ENCODE data around the gene PPARD. TPM values are rescaled to one million over a fixed set of nuclear protein-coding genes. Genes with fewer than 3 reads are reported as not detected.
A peak's percentile ranks its signal among the peaks of the same experiment; 100 is the strongest.

PPARD gene
- total RNA-seq, 6 experiments from 2014 or later: 5.2 to 18.8 (median 5.9) TPM

GRCh38 chr6:35471836-35472345 is 129.5 kb downstream of the PPARD start:
- ATAC-seq (no peak), DNase-seq (no peak)
- 55% methylated on average over 4 of the region's 8 CpGs for WGBS (ENCODE audit: insufficient coverage, low coverage, low lambda C conversion rate, missing lambda C conversion rate)
- intact Hi-C loops (cut with DNase I): no loop called here
- H3K4me3 ChIP-seq: no peak overlapping the region
- no peak for TF ChIP-seq POLR2A (IDR thresholded peaks at IDR 0.05)
- TF ChIP-seq CTCF (IDR thresholded peaks at IDR 0.05): no peak
- H3K27ac ChIP-seq: peak overlapping the region in 2 of 3 donors; percentile 33 to 48
- no peaks in the 10 kb centered on the region for H3K27me3 ChIP-seq
- H3K36me3 ChIP-seq: peaks cover 0 to 23% (median 7%) of the 10 kb centered on the region in 4 donors
- H3K4me1 ChIP-seq: peaks cover 0 to 30% (median 4%) of the 10 kb centered on the region in 4 donors
- H3K9me3 ChIP-seq: no peaks in the 10 kb centered on the region

GRCh38 chr6:35473075-35473849 is 130.9 kb downstream of the PPARD start:
- no peak for ATAC-seq
- 66% methylated on average over 4 of the region's 9 CpGs for WGBS (ENCODE audit: insufficient coverage, low coverage, low lambda C conversion rate, missing lambda C conversion rate)
- Histone ChIP-seq H3K27me3 (no peaks in the 10 kb centered on the region), H3K36me3 (peaks cover 0 to 23% (median 7%) of the 10 kb centered on the region in 4 donors), H3K4me1 (peaks cover 0 to 27% (median 4%) of the 10 kb centered on the region in 4 donors), H3K4me3 (no peak overlapping the region), H3K9me3 (no peaks in the 10 kb centered on the region), H3K27ac (peak overlapping the region in 1 of 3 donors; percentile 48)
- DNase-seq: no peak
- intact Hi-C loops (cut with DNase I): no loop called here
- TF ChIP-seq CTCF (IDR thresholded peaks at IDR 0.05) (no peak), POLR2A (IDR thresholded peaks at IDR 0.05) (no peak)

GRCh38 chr6:35473850-35474130 is 131.4 kb downstream of the PPARD start:
- Histone ChIP-seq H3K4me3 (no peak overlapping the region), H3K9me3 (no peaks in the 10 kb centered on the region), H3K27me3 (no peaks in the 10 kb centered on the region), H3K27ac (no peak overlapping the region), H3K36me3 (peaks cover 0 to 23% (median 7%) of the 10 kb centered on the region in 4 donors), H3K4me1 (peaks cover 0 to 27% (median 4%) of the 10 kb centered on the region in 4 donors)
- intact Hi-C loops (cut with DNase I): no loop called here
- DNase-seq: no peak
- no peak for TF ChIP-seq POLR2A (IDR thresholded peaks at IDR 0.05)
- no peak for TF ChIP-seq CTCF (IDR thresholded peaks at IDR 0.05)
- ATAC-seq: no peak

GRCh38 chr6:35474131-35474941 is 132.0 kb downstream of the PPARD start:
- Histone ChIP-seq H3K27ac (no peak overlapping the region), H3K4me1 (peaks cover 0 to 27% (median 2%) of the 10 kb centered on the region in 4 donors), H3K36me3 (peaks cover 0 to 23% (median 7%) of the 10 kb centered on the region in 4 donors), H3K27me3 (no peaks in the 10 kb centered on the region), H3K4me3 (no peak overlapping the region), H3K9me3 (no peaks in the 10 kb centered on the region)
- intact Hi-C loops (cut with DNase I): no loop called here
- 94% methylated on average over 4 of the region's 14 CpGs for WGBS (ENCODE audit: insufficient coverage, low coverage, low lambda C conversion rate, missing lambda C conversion rate)
- TF ChIP-seq POLR2A (IDR thresholded peaks at IDR 0.05): no peak
- TF ChIP-seq CTCF (IDR thresholded peaks at IDR 0.05): no peak
- no peak for DNase-seq
- peak in 2 of 4 donors; percentile 2 to 7 for ATAC-seq
